ENCODE results near the gene LYPD4.

The LYPD4 gene

DNA sequence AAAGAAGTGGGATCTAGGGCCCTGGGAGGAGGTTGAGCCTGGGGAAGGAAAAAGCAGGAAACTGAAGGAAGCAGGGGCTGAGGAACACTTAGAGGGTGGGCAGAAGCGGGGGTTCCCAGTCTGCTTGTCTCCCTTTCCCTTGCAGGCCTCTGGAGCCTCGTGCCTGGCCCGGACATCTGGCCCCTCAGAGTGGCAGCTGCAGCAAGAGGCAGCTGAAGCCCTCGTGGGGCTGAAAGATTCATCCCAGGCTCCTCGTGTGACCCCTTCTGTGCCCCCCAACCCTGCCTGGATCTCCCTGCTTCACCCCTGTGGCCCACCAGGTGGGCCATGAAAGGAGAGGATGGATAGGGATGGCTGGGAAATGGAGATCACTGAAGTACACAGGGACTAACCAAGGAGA is 5.9 kb upstream of the LYPD4 start:
- no peak for DNase-seq (ENCODE audit: low read depth)

DNA sequence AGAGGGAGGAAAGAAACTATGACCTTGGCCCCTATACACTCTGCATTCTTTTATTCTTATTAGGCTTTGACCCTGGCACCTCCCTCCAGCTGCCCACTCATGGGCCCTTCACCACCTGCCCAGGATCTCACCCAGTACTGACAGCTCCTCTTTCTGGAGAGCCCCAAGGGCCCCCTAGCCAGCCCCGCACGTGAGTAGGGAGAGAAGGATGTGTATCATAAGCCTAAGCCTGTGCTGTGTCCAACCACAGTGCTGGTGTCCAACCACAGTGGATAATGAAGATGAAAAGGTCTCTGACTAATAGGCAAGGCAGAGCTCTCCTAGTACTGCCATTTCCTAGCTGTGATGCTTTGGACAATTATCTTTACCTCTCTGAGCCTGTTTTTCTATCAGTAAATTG is 4.6 kb upstream of the LYPD4 start:
- no peak for DNase-seq (ENCODE audit: low read depth)

DNA sequence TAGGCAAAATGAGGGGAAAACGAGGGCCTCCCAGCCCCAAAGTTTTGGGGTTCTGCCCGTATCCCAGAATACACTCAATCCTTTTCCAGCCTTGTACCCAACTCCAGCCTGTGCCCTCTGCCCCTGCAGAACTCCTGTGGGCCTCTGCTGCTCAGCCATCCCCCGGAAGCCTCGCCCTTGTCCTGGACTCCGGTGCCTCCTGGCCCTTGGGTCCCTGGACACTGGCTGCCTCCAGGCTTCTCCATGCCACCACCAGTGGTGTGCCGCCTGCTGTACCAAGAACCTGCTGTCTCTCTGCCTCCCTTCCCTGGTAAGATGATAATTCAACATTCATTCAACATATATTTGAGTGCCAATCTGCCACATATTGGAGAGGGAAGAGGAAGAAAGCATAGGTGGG is 4.2 kb upstream of the LYPD4 start:
- DNase-seq (ENCODE audit: low read depth) = no peak

DNA sequence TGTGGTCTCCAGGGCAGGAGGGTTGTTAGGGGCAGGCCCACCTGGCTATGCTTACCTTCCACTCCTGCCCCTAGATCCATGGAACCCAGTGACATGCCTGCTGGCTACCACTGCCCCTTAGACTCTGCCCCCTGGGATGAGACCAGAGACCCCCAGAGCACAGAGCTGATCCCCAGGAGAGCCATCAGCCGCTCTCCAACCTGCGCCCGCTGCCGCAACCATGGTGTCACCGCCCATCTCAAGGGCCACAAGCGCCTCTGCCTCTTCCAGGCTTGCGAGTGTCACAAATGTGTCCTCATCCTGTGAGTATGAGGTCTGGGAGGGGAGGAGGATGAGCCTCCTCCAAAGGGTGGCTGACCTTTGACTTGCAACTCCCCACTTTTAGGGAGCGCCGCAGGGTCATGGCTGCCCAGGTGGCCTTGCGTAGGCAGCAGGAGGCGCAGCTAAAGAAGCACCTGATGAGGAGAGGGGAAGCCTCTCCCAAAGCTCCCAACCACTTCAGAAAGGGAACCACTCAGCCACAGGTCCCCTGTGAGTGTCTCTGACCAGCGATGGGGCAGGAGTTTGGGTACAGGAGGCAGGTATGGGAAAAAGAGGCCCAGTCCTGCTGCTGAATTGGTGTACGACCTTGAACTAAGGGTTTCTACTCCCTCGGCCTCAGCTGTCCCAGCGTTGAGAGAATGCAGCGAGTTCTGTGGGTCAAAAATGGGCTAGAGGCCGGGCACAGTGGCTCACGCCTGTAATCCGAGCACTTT is 3.0 kb upstream of the LYPD4 start:
- no peak for DNase-seq (ENCODE audit: low read depth)

DNA sequence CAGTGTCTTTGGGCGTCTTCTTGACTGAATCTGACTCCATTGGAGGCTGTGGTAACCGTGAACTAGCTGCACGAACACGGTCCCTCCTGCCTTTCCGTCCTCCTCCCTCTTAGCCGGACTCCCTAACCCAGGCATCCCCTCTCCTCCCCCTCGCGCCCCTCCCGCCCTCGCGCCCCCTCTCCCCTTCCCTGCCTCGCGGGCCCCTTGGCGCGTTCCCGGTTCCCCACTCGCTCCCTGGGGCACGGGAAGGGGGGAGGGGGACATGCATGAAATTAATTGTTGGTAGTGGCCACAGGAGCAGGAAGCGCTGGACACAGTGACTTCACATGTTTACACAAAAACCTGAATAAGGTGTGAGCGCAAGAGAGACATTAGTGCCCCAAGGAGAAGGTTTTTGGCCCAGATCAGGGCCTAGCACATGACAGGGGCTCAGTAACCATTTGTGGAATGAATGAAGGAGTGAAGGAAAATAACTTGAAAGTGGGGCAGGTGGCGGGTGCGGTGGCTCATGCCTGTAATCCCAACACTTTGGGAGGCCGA is 638 bp upstream of the LYPD4 start:
- no peak for DNase-seq (ENCODE audit: low read depth)

DNA sequence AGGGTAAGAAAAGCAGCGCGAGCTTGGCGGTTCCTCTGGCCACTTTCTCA is 343 bp upstream of the LYPD4 start, which contains the start of gene DMRTC2:
TSS of gene DMRTC2 (plus strand) at position 42 of the 50 bp plus-strand sequence. CDS start 2,387 bp downstream, outside the sequence.
- no peak for DNase-seq (ENCODE audit: low read depth)

DNA sequence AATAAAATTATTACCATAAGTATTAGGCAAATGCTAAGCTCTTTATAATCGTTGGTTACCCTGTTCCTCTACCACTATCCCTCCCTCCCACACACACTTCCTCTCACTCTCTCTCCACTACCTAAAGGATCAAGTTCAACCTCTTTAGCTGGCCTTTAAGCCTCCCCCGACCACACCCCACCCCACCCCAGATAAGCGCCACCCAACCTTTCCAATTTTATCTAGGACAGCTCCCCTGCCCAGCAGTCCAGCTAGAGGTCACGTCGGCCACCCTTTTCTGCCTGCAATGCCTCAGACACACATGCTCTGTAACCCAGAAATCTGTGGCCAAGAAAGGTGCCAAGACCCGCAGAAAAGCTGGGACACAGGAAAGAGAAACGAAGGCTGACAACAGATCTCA is 1.1 kb downstream of the LYPD4 start:
- DNase-seq (ENCODE audit: low read depth) = no peak

DNA sequence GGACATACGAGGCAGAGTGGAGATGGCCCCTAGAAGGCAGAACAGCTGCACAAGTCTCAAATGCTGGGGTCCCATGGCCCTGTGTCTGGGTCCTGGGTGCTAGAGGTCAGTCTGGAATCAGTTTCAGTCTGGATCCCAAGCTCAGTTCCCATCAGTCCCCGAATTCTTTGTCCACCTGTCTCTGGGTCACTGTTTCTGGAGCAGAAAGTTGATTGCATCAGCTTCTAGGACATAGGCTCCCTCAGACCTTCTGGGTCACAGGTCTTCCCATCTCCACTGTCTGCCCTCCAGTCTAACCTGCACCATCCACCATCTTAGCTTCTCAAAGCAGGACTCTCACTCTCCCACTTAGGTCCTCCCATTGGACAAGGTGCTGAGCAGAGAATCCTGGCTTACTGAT is 5.3 kb downstream of the LYPD4 start:
- DNase-seq (ENCODE audit: low read depth) = no peak

DNA sequence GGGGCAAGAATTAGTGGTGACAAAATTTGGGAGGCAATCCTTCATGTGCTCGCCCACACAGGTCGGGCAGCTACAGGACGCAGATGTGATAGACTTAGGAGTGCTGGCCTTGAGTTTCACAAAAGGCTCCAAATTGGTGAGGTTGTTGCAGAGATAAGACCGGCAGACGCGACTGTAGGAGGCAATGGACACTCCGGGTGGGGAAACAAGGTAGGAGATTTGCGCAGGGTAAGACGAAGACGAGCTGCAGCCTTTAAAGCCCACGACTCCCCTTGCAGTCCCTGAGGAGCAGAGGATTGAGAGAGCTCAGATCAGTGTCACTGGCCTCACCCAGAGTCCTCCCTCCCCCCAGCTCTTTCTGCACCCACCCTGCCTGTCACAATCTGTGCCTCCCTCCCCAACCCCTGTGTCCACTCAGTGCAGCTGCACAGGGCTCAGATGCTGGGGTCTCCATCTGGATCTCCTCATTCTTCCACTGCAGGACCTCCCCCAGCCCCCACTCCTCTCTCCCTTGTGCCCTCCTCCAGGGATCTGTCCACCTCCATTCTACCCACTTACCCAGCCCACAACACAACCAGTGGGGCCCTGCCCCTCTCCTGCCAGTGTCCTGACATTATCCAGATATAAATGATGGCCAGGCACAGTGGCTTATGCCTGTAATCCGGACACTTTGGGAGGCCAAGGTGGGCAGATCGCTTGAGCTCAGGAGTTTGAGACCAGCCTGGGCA is 6.3 kb downstream of the LYPD4 start:
- no peak for DNase-seq (ENCODE audit: low read depth)

DNA sequence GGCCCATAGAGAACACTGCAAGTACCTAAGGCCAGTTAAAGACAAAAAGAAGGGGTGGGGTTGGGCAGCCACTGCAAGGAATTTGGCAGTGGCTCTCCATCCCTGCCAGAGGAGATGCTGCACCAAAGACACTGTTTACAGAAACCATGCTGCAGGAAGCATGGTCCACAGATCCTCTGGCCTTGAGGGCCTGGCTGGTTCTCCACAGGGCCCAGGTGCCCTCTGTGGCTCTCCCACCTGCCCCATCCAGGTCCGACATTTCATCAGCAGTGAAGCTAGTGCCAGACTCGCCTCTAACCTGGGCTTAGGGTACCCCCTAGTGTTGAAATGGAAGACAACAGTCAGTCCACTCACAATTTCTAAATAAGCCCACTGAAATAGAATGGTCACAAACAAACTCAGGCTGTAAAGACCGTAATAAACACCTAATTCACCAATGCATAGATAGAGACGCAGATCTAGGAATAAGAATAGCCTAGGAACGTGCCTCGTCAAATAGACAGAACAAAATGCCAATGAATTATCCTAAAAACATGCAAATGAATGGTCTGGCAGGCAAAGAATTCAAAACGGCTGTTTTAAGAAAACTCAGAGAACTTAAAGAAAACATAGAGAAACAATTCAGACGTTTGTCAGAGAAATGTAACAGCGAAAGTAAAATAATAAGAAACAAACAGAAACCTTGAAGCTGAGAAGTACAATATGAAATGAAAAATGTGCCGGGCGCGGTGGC is 23.3 kb downstream of the LYPD4 start:
- DNase-seq (ENCODE audit: low read depth) = no peak

DNA sequence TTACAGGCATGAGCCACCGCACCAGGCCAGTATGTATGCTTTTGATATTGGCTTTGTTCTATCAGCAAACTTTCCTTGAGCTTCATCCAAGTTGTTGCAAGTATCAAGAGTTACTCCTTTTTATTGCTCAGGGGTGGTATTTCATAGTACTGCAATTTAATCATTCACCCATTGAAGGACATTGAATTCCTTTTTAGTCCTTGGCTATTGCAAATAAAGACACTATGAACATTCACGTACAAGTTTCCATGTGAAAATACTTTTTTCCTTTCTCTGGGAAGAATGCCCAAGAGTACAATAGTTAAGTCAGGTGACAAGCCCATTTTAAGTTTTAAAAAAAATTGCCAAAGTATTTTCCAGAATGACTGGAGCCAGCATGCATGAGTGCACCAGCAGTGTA is 27.7 kb downstream of the LYPD4 start:
- no peak for DNase-seq (ENCODE audit: low read depth)

DNA sequence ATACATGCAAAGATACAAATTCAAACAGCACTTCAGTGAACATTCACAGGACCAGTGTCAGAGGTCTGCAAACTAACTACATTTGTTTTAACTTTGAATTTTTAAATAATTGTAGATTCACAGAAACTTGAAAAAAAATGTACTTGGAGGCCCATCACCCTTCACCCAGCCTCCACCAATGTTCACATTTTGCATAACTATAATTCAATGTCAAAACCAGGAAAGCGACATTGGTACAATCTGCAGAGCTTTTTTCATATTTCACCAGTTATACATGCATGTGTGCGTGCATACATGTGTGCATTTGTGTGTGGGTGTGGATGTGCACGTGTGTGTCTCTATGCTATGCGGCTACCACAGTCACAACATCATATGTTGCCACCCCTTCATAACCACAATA is 29.2 kb downstream of the LYPD4 start:
- DNase-seq (ENCODE audit: low read depth) = no peak

DNA sequence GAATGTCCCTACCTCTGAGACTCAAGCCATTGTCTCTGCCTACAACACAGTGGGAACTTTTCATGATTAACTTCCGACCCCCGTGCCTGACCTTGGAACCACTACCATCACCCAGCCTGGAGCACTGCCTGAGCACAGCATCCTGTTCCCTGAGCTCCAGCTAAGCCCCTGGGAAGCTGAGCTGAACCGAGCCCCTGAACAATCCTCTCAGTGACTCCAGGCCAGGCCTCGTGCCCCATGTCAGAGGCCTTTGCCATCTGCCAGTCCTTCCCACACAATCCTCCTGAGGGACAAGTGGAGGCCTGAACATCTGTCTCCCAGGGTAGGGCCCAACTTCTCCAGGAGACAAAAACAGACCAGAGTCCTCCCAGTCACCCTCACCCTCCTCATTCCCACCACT is 30.6 kb downstream of the LYPD4 start:
- DNase-seq (ENCODE audit: low read depth) = no peak

DNA sequence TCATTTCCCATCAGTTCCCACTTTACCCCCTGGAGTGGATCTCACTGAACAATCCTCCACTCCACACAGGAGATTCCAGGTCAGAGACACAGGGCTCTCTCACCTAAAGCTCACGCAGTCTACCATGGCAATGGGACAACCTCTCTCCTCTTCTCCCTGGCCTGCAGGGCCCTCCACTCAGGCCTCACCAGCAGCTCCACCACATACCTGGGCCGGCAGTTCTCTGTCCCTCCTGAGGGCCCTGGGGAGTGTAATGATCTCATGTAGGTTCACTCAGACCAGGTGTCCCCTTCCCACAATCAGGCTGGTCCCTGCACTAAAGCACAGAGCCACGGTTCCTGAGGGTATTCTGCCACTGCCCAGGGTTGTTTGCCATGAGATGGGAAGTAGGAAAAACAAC is 32.5 kb downstream of the LYPD4 start:
- DNase-seq (ENCODE audit: low read depth) = no peak

DNA sequence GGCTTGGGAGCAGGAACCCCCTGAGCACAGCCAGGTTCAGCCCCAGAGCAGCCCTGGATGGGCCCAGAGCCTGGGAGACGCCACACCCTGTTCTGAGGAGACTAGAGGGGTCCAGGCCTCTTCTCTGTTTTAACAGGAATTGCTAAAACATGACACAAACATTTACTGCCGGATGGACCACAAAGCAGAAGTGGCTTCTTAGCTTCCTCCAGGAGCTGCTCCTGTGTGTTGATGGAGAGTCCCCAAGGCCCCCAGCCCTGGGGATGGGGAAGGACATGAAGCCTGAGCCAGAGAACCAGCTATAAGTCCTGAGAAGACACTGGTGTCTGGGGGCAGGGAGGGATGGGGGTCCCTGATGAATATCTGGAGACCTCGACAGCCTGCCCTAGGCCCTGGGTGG is 33.4 kb downstream of the LYPD4 start:
- no peak for DNase-seq (ENCODE audit: low read depth)

DNA sequence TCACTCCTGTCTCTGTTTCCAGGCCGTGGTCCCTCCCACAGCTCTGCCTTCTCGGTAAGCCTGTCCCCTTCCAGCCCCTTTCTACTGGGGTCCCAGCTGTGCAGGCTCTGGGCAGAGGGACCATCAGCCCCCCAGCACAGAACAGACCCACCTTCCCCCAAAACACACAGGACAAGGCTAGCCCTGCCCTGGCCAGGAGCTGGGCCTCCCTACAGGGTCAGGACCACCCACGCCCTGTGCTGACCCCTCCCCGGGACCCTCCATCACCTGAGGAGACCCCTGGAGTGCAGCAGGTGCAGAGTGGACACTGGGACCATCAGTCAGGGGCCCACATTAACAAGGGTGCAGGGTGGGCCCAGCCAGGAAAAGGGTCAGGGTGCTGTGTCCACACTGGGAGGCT is 34.2 kb downstream of the LYPD4 start:
- no peak for DNase-seq (ENCODE audit: low read depth)

DNA sequence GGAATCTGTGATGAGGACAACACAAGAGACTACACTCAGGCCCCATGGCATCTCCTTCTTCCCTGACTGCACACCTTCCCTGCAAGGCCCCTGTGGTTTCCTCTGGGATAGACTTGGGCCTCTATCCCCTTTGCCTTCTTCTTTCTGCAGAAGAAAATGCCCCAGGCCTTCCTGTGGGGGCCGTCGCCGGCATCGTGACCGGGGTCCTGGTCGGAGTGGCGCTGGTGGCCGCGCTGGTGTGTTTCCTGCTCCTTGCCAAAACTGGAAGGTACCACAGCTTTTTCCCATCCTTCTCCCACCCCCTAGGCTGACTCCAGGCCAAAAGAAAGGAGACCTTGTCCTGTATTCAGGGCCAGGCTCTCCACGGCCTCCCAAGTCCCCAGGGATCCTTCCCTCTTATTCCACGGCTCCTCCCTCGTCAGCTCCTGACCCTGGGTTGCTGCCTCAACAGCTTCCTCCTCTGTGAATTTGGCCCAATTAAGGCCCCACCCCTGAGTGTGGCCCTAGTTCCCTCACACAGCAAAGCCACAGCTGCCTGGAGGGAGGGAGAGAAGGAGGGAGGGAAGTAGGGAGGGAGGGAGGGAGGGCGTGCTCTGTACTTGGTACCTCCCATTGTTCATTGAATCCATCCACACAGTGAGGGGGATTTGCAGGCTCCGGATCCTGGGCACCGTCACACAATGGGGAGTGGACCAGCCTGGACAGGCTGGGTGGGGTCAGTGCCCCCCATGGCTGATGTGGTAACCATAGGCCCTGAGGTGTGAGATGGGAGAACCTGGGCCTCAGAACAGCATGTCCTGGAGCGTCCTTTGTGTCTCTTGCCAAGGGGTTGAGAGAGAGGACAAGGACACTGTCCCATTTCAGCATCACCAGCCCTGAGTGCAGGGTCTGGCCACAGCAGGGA is 35.6 kb downstream of the LYPD4 start:
- DNase-seq (ENCODE audit: low read depth) = no peak

DNA sequence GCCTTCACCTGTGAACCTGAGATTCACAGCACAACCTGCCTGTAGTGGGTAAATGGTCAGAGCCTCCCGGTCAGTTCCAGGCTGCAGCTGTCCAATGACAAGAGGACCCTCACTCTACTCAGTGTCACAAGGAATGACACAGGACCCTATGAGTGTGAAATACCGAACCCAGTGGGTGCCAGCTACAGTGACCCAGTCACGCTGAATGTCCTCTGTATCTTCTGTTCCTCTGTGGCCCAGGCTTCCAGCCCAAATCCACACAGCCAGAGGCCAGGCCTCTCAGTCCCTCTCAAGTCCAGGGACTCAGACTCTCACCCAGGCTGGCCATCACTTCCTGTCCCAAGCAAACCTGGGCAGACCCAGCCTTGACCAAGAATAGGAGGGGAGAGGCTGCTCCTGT is 37.3 kb downstream of the LYPD4 start:
- DNase-seq (ENCODE audit: low read depth) = no peak

DNA sequence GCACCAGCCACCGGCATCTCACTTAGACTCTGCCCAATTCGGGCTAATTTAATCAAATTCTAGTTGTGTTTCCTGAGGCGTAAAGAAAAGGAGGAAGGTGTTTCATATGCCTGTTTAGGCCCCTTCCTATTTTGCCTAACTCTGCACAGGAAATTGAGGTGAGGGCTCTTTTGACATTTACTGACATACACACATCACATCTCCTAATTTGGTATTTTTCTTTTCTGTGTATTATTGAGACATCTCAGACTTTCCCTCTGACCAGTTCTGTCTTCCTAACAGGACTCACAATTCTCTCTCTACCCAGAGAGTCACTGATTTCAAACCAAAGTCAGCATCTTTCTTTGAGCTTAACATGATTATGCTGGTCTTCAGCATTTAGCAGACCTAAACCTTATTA is 40.1 kb downstream of the LYPD4 start:
- DNase-seq (ENCODE audit: low read depth) = no peak

DNA sequence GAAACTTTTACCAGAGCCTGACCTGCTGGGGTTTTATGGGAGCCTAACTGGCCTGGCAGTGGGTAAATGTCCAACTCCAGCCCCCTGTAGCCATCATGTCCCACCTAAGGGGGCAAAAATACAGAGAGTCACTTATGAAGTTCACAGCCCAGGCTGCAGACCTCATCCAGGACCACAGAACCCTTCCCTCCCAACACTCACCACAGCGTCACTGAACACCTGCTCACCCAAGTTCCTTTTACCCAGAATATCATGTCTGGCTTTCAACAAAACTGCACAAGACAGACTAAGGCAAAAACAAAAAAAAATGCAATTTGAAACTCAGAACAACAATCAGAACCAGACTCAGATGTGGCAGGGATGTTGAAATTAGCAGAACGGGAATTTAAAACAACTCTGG is 41.7 kb downstream of the LYPD4 start:
- DNase-seq (ENCODE audit: low read depth) = no peak

DNA sequence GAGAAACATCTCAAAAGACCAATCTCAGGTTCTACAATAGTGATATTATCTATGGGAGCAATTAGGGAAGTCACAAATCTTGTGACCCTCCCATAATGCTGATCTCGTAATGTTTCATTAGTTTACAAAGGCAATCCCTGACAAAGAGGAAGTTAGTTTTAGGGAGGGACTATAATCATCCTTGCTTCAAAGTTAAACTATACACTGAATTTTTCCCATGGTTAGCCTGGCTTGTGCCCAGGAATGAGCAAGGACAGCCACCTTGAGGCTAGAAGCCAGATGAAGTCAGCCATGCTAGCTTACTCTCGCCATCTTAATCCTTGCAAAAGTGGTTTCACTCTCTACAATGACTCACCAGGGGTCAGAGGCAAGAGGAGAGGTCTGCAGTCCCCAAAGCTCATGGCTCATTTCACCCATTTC is 42.7 kb downstream of the LYPD4 start:
- no peak for DNase-seq (ENCODE audit: low read depth)

DNA sequence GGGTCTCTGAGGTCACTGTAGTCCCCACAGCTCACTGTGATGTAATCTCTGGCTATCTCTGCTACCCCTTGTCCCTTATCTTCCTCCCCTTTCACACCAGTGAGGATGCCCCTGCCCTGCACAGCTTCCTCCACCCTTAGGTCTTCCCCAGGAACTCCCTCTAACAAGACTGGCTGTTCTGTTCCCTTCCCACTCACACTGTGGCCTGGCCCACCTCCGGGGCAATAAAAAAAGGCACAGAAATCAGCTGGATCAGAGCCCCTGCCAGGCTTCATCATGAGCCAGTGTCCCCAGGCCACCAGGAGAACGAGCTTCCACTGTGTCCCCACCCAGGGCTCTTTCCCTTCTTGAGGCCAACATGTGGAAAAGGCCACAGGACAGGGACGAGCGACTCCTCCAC is 43.5 kb downstream of the LYPD4 start:
- no peak for DNase-seq (ENCODE audit: low read depth)

Measured in activated T-cell treated with anti-CD3 and anti-CD28 coated beads for 1 hour (primary cell).